GM18507 (cell line): ENCODE results near the gene CDKN1C.
"Not testable (repeated sequence)": the region's sequence is repeated elsewhere in the genome, so short reads cannot be mapped to it uniquely, and the experiment has no call there.

Experiments used
- DNase-seq: peaks from one replicate; pipeline ENCODE4 v3.0.0; 2011; ENCODE audit warnings: low read depth; ENCODE audit not compliant: insufficient read length; ENCODE audit errors: extremely low spot score
- FAIRE-seq: peaks from 2 replicates; lab custom pipeline; 2011; peaks lifted over from hg19 to GRCh38; lab: Jason Lieb, UNC

CDKN1C gene

GRCh38 chr11:2911088-2911784, 25.7 kb upstream of the CDKN1C start:
- DNase-seq = no peak
- FAIRE-seq = no peak

GRCh38 chr11:2910401-2910955, 24.9 kb upstream of the CDKN1C start:
- DNase-seq (no peak), FAIRE-seq (no peak)

DNA sequence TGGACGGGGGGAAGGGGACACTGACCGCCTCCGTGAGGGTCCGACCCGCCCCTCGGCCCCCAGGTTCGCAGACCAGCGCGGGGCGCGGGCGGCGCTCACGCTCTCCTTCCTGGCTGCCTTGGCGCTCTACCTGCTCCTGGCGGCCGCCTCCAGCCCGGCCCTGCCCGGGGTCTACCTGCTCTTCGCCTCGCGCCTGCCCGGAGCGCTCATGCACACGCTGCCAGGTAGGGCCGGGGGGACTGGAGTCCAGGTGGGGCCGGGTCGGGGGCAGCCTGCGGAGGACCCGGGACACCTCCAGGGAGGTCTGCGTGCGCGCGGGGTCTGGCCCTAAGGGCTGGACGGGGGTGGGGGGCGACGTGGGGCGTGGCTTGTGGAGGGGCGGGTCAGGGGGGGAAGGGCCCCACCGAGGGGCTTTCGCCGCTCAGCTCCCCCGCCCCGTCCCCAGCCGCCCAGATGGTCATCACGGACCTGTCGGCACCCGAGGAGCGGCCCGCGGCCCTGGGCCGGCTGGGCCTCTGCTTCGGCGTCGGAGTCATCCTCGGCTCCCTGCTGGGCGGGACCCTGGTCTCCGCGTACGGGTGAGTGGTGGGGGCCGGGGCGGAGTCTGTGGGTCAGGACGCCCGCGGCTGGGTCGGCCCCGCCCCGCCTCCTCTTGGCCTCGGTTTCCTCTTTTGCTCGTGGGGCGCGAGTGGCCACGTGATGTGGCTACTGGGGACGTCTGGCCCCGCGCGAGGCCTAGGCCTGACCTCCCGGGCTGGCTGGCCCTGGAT, 23.7 kb upstream of the CDKN1C start:
- DNase-seq = no peak
- FAIRE-seq = no peak

DNA sequence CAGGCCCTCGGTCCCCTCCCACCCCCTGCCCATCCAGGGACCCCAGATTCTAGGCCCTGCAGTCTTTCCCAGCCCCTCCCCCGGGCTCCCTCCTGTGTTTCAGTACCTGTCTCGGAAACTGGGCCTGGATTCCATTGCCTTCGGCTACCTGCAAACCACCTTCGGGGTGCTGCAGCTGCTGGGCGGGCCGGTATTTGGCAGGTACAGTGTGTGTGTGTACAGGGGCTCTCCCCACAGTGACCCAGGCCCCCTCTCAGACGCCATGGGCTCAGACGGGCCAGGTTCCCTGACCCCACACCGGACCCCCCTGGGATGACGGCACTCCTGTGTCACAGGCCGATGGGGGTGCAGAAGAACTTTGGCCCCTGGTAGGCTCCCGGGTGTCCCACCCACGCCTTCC, 22.6 kb upstream of the CDKN1C start:
- no peak for FAIRE-seq

GRCh38 chr11:2905299-2905698, 19.7 kb upstream of the CDKN1C start:
- not testable (repeated sequence) for FAIRE-seq, DNase-seq

More for the DNA sequence above, 22.6 kb upstream of the CDKN1C start:
- no peak for DNase-seq

- FAIRE-seq (no peak), DNase-seq (no peak)
Observed at GRCh38 chr11:2904153-2905052, 18.8 kb upstream of the CDKN1C start.

- no peak for DNase-seq
- no peak for FAIRE-seq
Observed at GRCh38 chr11:2903672-2904011, 18.1 kb upstream of the CDKN1C start.

- FAIRE-seq = no peak
- DNase-seq = no peak
Observed at GRCh38 chr11:2902784-2903671, 17.5 kb upstream of the CDKN1C start.

GRCh38 chr11:2901854-2902783, 16.5 kb upstream of the CDKN1C start:
- DNase-seq (peak; percentile 95), FAIRE-seq (peak; percentile 89)

- no peak for FAIRE-seq
- no peak for DNase-seq
Observed at GRCh38 chr11:2901196-2901796, 15.7 kb upstream of the CDKN1C start.

- FAIRE-seq (no peak), DNase-seq (no peak)
Observed at GRCh38 chr11:2899080-2899783, 13.7 kb upstream of the CDKN1C start.

GRCh38 chr11:2898366-2899079, 12.9 kb upstream of the CDKN1C start:
- FAIRE-seq (peak; percentile 56), DNase-seq (no peak)

DNA sequence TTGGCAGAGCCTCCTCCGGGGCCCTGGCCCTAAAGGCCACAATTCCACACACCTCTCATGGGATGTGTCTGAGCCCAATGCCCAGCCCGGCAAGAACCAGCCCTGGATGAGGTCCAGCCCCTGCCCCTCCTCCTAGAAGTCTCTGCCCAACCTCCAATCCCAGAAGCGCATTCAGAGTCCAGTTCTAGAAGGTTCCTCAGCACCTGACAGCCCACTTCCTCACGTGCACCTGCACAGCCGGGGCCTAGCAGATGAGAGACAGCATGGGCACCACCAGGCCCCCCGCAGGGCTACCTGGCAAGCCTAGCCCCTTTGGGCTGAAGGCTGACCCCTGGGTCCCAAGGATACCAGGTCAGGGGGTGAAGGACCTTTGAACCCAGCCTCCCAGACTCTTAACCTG, 11.5 kb upstream of the CDKN1C start:
- FAIRE-seq (no peak), DNase-seq (no peak)

GRCh38 chr11:2896047-2896446, 10.5 kb upstream of the CDKN1C start:
- DNase-seq (no peak), FAIRE-seq (no peak)

GRCh38 chr11:2893935-2894334, 8.4 kb upstream of the CDKN1C start:
- FAIRE-seq (no peak), DNase-seq (no peak)

DNA sequence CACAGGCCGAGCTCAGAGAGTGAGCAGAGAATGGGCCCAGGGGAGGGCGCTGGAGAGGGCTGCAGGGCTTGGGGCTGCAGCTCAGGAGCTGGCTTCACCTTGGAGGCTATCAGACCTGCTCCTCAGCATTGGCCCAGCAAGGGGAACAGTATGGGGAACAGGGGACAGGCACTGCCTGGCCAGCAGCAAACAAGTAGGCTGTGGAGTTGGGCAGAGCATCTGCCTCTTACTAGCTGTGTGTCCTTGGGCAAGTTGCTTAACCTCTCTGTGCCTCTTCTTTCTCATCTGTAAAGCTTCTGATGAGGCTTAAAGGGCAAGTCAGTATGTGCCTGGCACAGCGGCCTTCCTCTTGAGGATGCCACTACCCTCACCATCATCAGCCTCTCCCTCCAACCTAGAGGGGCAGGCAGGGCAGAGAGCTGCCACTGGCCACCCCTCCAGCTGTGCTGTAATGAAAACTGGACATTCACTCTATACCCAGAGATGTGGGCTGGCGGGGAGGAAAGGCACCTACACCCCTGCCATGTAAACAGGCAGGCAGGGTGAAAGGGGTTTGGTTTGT, 7.5 kb upstream of the CDKN1C start:
- DNase-seq (no peak), FAIRE-seq (no peak)
